Type B pancreatic cell (in vitro differentiated cells): Measurements from ENCODE around the gene CHN1. TPM values are rescaled to one million over a fixed set of nuclear protein-coding genes. Genes with fewer than 3 reads are reported as not detected.

ENCODE experiments used
- DNase-seq: peaks from one replicate; pipeline ENCODE4 v3.0.0; 2021; ENCODE audit warnings: mixed read lengths; ENCODE audit not compliant: unreplicated experiment; ENCODE audit errors: extremely low spot score
- H3K27ac Mint-ChIP-seq: 2 replicates; pipeline ENCODE4 v1.8.0; 2021; ENCODE audit warnings: mild to moderate bottlenecking, mixed read lengths
- H3K27me3 Mint-ChIP-seq: 2 replicates; pipeline ENCODE4 v1.8.0; 2021; ENCODE audit warnings: mixed read lengths
- H3K36me3 Mint-ChIP-seq: 2 replicates; pipeline ENCODE4 v1.8.0; 2021; ENCODE audit warnings: mixed read lengths
- H3K4me1 Mint-ChIP-seq: one replicate; pipeline ENCODE4 v1.8.0; 2021; ENCODE audit warnings: mixed read lengths; ENCODE audit not compliant: unreplicated experiment
- H3K4me3 Mint-ChIP-seq: 2 replicates; pipeline ENCODE4 v1.8.0; 2021; ENCODE audit warnings: mild to moderate bottlenecking, mixed read lengths
- H3K9me3 Mint-ChIP-seq: 2 replicates; pipeline ENCODE4 v1.8.0; 2021; ENCODE audit warnings: mixed read lengths
- CTCF ChIP-seq: fragments of 200-600 bp; sonication (generic); conservative IDR thresholded peaks from 2 replicates; pipeline ENCODE4 v1.5.0; 2021; ENCODE audit warnings: antibody characterized with exemption, mild to moderate bottlenecking
- total RNA-seq: library from RNA; stranded (reverse); gene quantifications from 2 replicates; pipeline ENCODE4 v1.2.1, GENCODE V29; 2021; ENCODE audit warnings: low replicate concordance

Gene CHN1
- total RNA-seq, 1 donor from 2014 or later: 24.0 TPM

GRCh38 chr2:174749793-174750192, 255.4 kb downstream of the CHN1 start:
- Mint-ChIP-seq H3K27me3 (no peaks in the 10 kb centered on the region), H3K4me3 (no peak overlapping the region), H3K4me1 (peaks cover 4% of the 10 kb centered on the region), H3K36me3 (no peaks in the 10 kb centered on the region), H3K27ac (no peak overlapping the region), H3K9me3 (no peaks in the 10 kb centered on the region)
- DNase-seq: no peak
- TF ChIP-seq CTCF: no peak

GRCh38 chr2:174748948-174749347, 256.2 kb downstream of the CHN1 start:
- Mint-ChIP-seq H3K4me1 (peaks cover 4% of the 10 kb centered on the region), H3K27ac (peak overlapping the region; percentile 28), H3K36me3 (no peaks in the 10 kb centered on the region), H3K9me3 (no peaks in the 10 kb centered on the region), H3K27me3 (no peaks in the 10 kb centered on the region), H3K4me3 (no peak overlapping the region)
- peak; percentile 78 for DNase-seq
- peak; percentile 91 for TF ChIP-seq CTCF

Other genes with a start within 250 kb of the CHN1 start
- 0.19 and 1.1 TPM in 2 replicates for gene CHRNA1, start 240.9 kb downstream of the CHN1 start, total RNA-seq
- gene ATF2, start 162.8 kb upstream of the CHN1 start, total RNA-seq: 33.6 and 56.1 TPM in 2 replicates
- 311 and 407 TPM in 2 replicates for gene ATP5MC3, start 176.3 kb upstream of the CHN1 start, total RNA-seq